Esophagus squamous epithelium (tissue), 5 donors: Measurements from ENCODE around the gene GPR18. TPM values are rescaled to one million over a fixed set of nuclear protein-coding genes. Genes with fewer than 3 reads are reported as not detected.

Source experiments
- DNase-seq: peaks from one replicate; lab custom pipeline; 2025; lab: John Stamatoyannopoulos, UW
- H3K27ac ChIP-seq, 4 donors: fragments of 200-600 bp; sonication (generic); one replicate each; pipeline ENCODE4 v1.5.1; 2016 to 2019; ENCODE audit warnings: mild to moderate bottlenecking in 1 of 4
- H3K27me3 ChIP-seq, 4 donors: fragments of 200-600 bp; sonication (generic); 1 replicate in 3 of 4; 2 replicates in 1 of 4; pipeline versions ENCODE4 v1.5.1 to v1.6.0; 2017 to 2021; ENCODE audit warnings: antibody characterized with exemption in 1 of 4
- H3K36me3 ChIP-seq, 3 donors: fragments of 200-600 bp; sonication (generic); one replicate each; pipeline ENCODE4 v1.5.1; 2016 to 2019
- H3K4me1 ChIP-seq, 3 donors: fragments of 200-600 bp; sonication (generic); one replicate each; pipeline ENCODE4 v1.5.1; 2017 to 2019
- H3K4me3 ChIP-seq, 4 donors: fragments of 200-600 bp; sonication (generic); 1 replicate in 3 of 4; 2 replicates in 1 of 4; pipeline ENCODE4 v1.5.1; 2016 to 2019; ENCODE audit warnings: mild to moderate bottlenecking in 2 of 4, moderate library complexity in 1 of 4
- H3K9me3 ChIP-seq, 3 donors: fragments of 200-600 bp; sonication (generic); one replicate each; pipeline ENCODE4 v1.5.1; 2016 to 2019
- POLR2A ChIP-seq, 4 donors: fragments of 450-650 bp; IDR thresholded peaks; one replicate each; pipeline ENCODE4 v1.6.1; 2017; ENCODE audit warnings: antibody characterized with exemption in 4 of 4, mild to moderate bottlenecking in 4 of 4, moderate library complexity in 3 of 4
- WGBS, 2 donors: methylation state at CpG; one replicate each; pipeline ENCODE4 v1.1.5; 2018; 5-methylcytosine and 5-hydroxymethylcytosine counted together
- intact Hi-C: fragments of 100-400 bp; cut with DNase I; formaldehyde crosslinking; loops from one replicate; pipeline ENCODE4 v1.15.0; 2022
- total RNA-seq, 4 donors: library from RNA; depleted of rRNA; stranded (reverse); fragments of >200 nt; gene quantifications; one replicate each; pipeline ENCODE4 v1.1.0, GENCODE V29; 2016
- TF ChIP-seq, protein P1 (sequence below), 6 experiments: fragments of 450-650 bp in 4 of 6; fragments of 200-600 bp in 2 of 6; sonication (generic) in 2 of 6; IDR thresholded peaks; one replicate each; pipeline ENCODE4 v1.5.1; 2016 to 2019; ENCODE audit warnings: antibody characterized with exemption in 6 of 6, mild to moderate bottlenecking in 4 of 6, moderate library complexity in 4 of 6
- donor health status: DM: yes; HTN: yes; CAD: no.

Gene GPR18, protein sequence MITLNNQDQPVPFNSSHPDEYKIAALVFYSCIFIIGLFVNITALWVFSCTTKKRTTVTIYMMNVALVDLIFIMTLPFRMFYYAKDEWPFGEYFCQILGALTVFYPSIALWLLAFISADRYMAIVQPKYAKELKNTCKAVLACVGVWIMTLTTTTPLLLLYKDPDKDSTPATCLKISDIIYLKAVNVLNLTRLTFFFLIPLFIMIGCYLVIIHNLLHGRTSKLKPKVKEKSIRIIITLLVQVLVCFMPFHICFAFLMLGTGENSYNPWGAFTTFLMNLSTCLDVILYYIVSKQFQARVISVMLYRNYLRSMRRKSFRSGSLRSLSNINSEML
- under 1 TPM in 1 of 4 donors, not detected in 3; 0.19 TPM for total RNA-seq

DNA sequence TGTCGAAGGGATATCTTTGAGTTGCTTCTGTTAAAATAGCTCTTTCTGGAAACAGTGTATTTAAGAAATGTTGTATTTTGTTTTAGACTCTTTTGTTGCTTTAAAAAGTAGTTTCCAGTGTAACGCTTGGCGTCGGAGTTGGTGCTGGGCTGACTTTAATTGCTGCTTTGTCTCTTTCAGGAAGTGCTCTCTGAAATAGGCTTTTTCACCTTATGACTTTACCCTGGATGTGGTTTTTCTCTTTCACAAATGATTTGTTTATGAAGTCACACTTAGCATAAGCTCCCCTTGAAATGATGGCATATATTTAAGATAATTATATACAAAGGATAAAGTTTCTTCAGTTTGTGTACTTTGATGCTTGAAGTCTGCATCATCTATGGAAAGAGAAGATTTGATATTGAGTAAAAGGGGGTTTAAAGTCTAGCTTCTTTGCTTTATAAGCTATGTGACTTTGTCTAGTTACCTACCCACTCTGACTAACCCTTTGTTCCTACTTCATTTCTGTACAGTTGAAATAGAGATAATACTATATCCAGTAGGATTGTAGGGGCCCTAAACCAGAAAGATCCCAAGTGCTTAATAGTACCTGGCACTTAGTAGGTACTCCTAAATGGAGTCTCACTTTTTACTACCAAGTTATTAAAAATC lies at the start of gene GPR18:
GPR18 (minus strand) TSS at position 170 of the 651 bp plus-strand sequence. CDS start 2,507 bp downstream, outside the sequence.
- peak within 1 kb of the TSS in 1 of 4 donors; percentile 47 for H3K27ac ChIP-seq

DNA sequence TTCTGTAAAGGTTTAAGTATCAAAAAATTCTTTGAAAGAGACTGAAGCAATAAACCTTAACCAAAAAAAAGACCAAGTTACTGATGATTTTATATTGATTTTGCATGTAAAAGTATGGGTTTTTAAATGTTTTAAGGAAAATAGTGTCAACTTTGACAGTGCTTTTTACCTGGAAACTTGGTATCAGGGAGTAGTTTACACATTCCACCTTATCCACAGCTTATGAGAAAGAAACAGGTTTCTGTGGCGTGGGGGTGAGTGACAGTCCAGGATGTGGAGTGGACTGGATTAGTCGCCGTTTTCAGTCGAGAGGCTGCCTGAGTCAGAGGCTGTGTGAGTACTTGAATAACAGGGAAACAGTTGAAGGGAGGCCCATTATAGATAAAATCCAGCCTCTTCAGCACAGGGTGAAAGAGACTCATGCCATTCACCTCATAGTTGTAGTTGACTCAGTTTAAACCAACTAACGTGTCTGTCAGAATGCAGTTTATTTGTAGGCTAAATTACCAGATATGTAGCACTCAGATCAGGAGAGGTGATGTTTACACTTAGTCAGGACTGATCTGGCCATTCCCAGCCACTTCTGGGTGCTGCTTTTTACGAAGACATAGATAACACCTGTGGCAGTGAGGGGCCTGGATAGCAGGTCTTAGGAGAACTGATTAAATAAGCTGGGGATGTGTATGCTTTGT lies 49.6 kb upstream of the GPR18 start:
- H3K36me3 ChIP-seq = peaks cover 0 to 24% (median 0%) of the 10 kb centered on the region in 3 donors
- WGBS, 2 donors = 35 to 41% methylated on average over 6 of the region's 6 CpGs

More for the DNA sequence above, at the start of gene GPR18:
- Histone ChIP-seq H3K4me3 (peak within 1 kb of the TSS in 2 of 4 donors; percentile 1 to 31), H3K4me1 (no peaks in the 10 kb centered on the region), H3K36me3 (peaks cover 0 to 50% (median 0%) of the 10 kb centered on the region in 3 donors), H3K27me3 (no peaks in the 10 kb centered on the region), H3K9me3 (no peaks in the 10 kb centered on the region)
- whole genome bisulfite sequencing, 2 donors = 42 to 67% methylated on average over 4 of the region's 4 CpGs
- TF ChIP-seq, protein P1, sequence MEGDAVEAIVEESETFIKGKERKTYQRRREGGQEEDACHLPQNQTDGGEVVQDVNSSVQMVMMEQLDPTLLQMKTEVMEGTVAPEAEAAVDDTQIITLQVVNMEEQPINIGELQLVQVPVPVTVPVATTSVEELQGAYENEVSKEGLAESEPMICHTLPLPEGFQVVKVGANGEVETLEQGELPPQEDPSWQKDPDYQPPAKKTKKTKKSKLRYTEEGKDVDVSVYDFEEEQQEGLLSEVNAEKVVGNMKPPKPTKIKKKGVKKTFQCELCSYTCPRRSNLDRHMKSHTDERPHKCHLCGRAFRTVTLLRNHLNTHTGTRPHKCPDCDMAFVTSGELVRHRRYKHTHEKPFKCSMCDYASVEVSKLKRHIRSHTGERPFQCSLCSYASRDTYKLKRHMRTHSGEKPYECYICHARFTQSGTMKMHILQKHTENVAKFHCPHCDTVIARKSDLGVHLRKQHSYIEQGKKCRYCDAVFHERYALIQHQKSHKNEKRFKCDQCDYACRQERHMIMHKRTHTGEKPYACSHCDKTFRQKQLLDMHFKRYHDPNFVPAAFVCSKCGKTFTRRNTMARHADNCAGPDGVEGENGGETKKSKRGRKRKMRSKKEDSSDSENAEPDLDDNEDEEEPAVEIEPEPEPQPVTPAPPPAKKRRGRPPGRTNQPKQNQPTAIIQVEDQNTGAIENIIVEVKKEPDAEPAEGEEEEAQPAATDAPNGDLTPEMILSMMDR (IDR thresholded peaks at IDR 0.05) = no peak
- peak in 1 of 4 donors; percentile 58 for TF ChIP-seq POLR2A (IDR thresholded peaks at IDR 0.05)
- no peak for DNase-seq
- intact Hi-C loops = no loop called here

DNA sequence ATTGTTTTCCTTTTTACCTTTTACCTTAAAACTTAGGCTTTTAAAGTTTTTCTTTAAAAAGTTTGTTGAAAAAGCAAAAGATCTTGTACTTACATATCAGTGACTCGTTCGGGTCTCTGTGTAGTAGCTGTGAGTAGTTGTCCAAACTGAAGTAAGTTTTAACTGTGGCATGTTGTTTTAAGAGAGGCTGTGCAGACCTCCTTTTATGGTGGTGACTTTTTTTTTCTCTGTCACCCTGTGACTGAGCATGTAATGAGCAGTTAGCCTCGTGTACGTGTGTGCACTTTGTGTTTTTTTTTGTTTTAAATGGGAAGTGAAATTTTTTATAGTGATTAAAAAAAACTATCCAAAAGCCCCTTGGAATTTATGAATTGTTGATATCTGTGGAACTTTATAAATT lies 49.1 kb upstream of the GPR18 start, which contains the start of gene GPR183:
GPR183 (minus strand) TSS at position 153 of the 400 bp plus-strand sequence. CDS start 11,254 bp downstream, outside the sequence.
- H3K27me3 ChIP-seq = no peaks in the 10 kb centered on the region
- DNase-seq = no peak
- peaks cover 0 to 25% (median 0%) of the 10 kb centered on the region in 3 donors for H3K36me3 ChIP-seq
- H3K9me3 ChIP-seq = no peaks in the 10 kb centered on the region
- TF ChIP-seq, protein P1 (IDR thresholded peaks at IDR 0.05) = no peak
- peak in 3 of 4 donors; percentile 22 to 87 (median 67) for TF ChIP-seq POLR2A (IDR thresholded peaks at IDR 0.05)
- WGBS, 2 donors = 52 to 58% methylated on average over 4 of the region's 4 CpGs
- peaks cover 10 to 51% (median 13%) of the 10 kb centered on the region in 3 donors for H3K4me1 ChIP-seq
- H3K4me3 ChIP-seq = peak within 1 kb of the TSS in 3 of 4 donors; percentile 25 to 49 (median 32)
- H3K27ac ChIP-seq = peak within 1 kb of the TSS; percentile 55 to 88 (median 76)
- intact Hi-C loops = no loop called here

More for the DNA sequence above, 49.6 kb upstream of the GPR18 start:
- no peaks in the 10 kb centered on the region for H3K9me3 ChIP-seq
- peak overlapping the region; percentile 55 to 88 (median 76) for H3K27ac ChIP-seq
- H3K27me3 ChIP-seq = no peaks in the 10 kb centered on the region
- no peak for DNase-seq
- H3K4me3 ChIP-seq = no peak overlapping the region
- no peak for TF ChIP-seq POLR2A (IDR thresholded peaks at IDR 0.05)
- TF ChIP-seq, protein P1 (IDR thresholded peaks at IDR 0.05) = no peak
- peaks cover 10 to 57% (median 13%) of the 10 kb centered on the region in 3 donors for H3K4me1 ChIP-seq
- intact Hi-C loops = no loop called here

GRCh38 chr13:99305566-99305965 lies 47.4 kb upstream of the GPR18 start:
- 74 to 90% methylated on average over 8 of the region's 8 CpGs for WGBS, 2 donors
- no peak for TF ChIP-seq POLR2A (IDR thresholded peaks at IDR 0.05)
- TF ChIP-seq, protein P1 (IDR thresholded peaks at IDR 0.05) = no peak
- no peak for DNase-seq
- peak overlapping the region in 3 of 4 donors; percentile 25 to 49 (median 32) for H3K4me3 ChIP-seq
- no peaks in the 10 kb centered on the region for H3K9me3 ChIP-seq
- H3K36me3 ChIP-seq = peaks cover 0 to 25% (median 0%) of the 10 kb centered on the region in 3 donors
- peaks cover 0 to 43% (median 9%) of the 10 kb centered on the region in 3 donors for H3K4me1 ChIP-seq
- intact Hi-C loops = no loop called here
- H3K27ac ChIP-seq = peak overlapping the region; percentile 35 to 77 (median 76)
- H3K27me3 ChIP-seq = no peaks in the 10 kb centered on the region
